Stimulated activated CD8-positive, alpha-beta memory T cell treated with anti-CD3 and anti-CD28 coated beads, Interleukin-4, amount 100 ng/mL, for 48 hours (primary cell): ENCODE measurements around the gene FRMD4A.
A peak's percentile ranks its signal among the peaks of the same experiment; 100 is the strongest.
"Not testable (repeated sequence)": the region's sequence is repeated elsewhere in the genome, so short reads cannot be mapped to it uniquely, and the experiment has no call there.

Source experiments
- DNase-seq: peaks from one replicate; pipeline ENCODE4 v3.0.0-alpha.2; 2020

FRMD4A gene

GRCh38 chr10:13729586-13730305 lies 601.0 kb downstream of the FRMD4A start:
- DNase-seq: no peak

GRCh38 chr10:13728898-13729535 lies 601.7 kb downstream of the FRMD4A start:
- DNase-seq: no peak

- no peak for DNase-seq
Measured at GRCh38 chr10:13725594-13725993, 605.1 kb downstream of the FRMD4A start.

GRCh38 chr10:13724484-13724883 lies 606.2 kb downstream of the FRMD4A start:
- no peak for DNase-seq

- no peak for DNase-seq
Measured at GRCh38 chr10:13722747-13723653, 607.7 kb downstream of the FRMD4A start.

- no peak for DNase-seq
Measured at GRCh38 chr10:13721486-13721885, 609.2 kb downstream of the FRMD4A start.

- no peak for DNase-seq
Measured at GRCh38 chr10:13720699-13721098, 610.0 kb downstream of the FRMD4A start.

- DNase-seq: no peak
Measured at GRCh38 chr10:13719425-13719824, 611.3 kb downstream of the FRMD4A start.

- no peak for DNase-seq
Measured at GRCh38 chr10:13718820-13719219, 611.9 kb downstream of the FRMD4A start.

GRCh38 chr10:13717936-13718772 lies 612.6 kb downstream of the FRMD4A start:
- peak; percentile 47 for DNase-seq

- DNase-seq: no peak
Measured at GRCh38 chr10:13717571-13717935, 613.2 kb downstream of the FRMD4A start.

GRCh38 chr10:13716081-13717071 lies 614.3 kb downstream of the FRMD4A start:
- no peak for DNase-seq

GRCh38 chr10:13715596-13715995 lies 615.1 kb downstream of the FRMD4A start:
- DNase-seq: not testable (repeated sequence)

- DNase-seq: no peak
Measured at GRCh38 chr10:13715100-13715499, 615.6 kb downstream of the FRMD4A start.

- DNase-seq: peak; percentile 63
Measured at GRCh38 chr10:13712837-13713581, 617.7 kb downstream of the FRMD4A start.

- DNase-seq: no peak
Measured at GRCh38 chr10:13712476-13712836, 618.3 kb downstream of the FRMD4A start.

- DNase-seq: no peak
Measured at GRCh38 chr10:13711291-13711690, 619.4 kb downstream of the FRMD4A start.

- no peak for DNase-seq
Measured at GRCh38 chr10:13709931-13710650, 620.6 kb downstream of the FRMD4A start.

- DNase-seq: no peak
Measured at GRCh38 chr10:13708256-13708990, 622.3 kb downstream of the FRMD4A start.
